Neuronal stem cell (in vitro differentiated cells): ENCODE measurements around the gene LHX6.

Experiments
- DNase-seq: peaks from one replicate; pipeline ENCODE4 v3.0.0-alpha.2; 2013; ENCODE audit warnings: low spot score
- H2AFZ ChIP-seq: one replicate; pipeline ENCODE4 v1.6.1; 2013; ENCODE audit warnings: mild to moderate bottlenecking, low read length, inconsistent platforms
- H2AK5ac ChIP-seq: 2 replicates; pipeline ENCODE4 v1.6.1; 2013; ENCODE audit warnings: low read depth, mild to moderate bottlenecking, inconsistent platforms, low read length, moderate library complexity, mixed read lengths
- H2BK120ac ChIP-seq: 2 replicates; pipeline ENCODE4 v1.6.1; 2013; ENCODE audit warnings: low read depth, mild to moderate bottlenecking, inconsistent platforms, low read length, moderate library complexity, mixed read lengths
- H2BK12ac ChIP-seq: one replicate; pipeline ENCODE4 v1.6.1; 2013; ENCODE audit warnings: low read length, inconsistent platforms
- H2BK15ac ChIP-seq: 2 replicates; pipeline ENCODE4 v1.6.1; 2013; ENCODE audit warnings: mild to moderate bottlenecking, low read length, inconsistent platforms, mixed read lengths
- H2BK5ac ChIP-seq: one replicate; pipeline ENCODE4 v1.6.1; 2013; ENCODE audit warnings: inconsistent platforms, mild to moderate bottlenecking, low read length, moderate library complexity
- H3K14ac ChIP-seq: one replicate; pipeline ENCODE4 v1.6.1; 2013; ENCODE audit warnings: low read length, inconsistent platforms
- H3K18ac ChIP-seq: 2 replicates; pipeline ENCODE4 v1.6.1; 2013; ENCODE audit warnings: low read length, inconsistent platforms
- H3K23ac ChIP-seq: 2 replicates; pipeline ENCODE4 v1.6.1; 2013; ENCODE audit warnings: low read depth, mild to moderate bottlenecking, mixed read lengths, low read length, inconsistent platforms; ENCODE audit not compliant: poor library complexity
- H3K27ac ChIP-seq: replicated peaks from 3 replicates; pipeline ENCODE4 v1.5.1; 2013; ENCODE audit warnings: low read length, inconsistent platforms
- H3K27me3 ChIP-seq, 3 experiments: 2 replicates each; pipeline ENCODE4 v1.6.1; 2013; ENCODE audit warnings: low read length in 3 of 3, mild to moderate bottlenecking in 2 of 3, inconsistent platforms in 1 of 3, low read depth in 1 of 3, mixed read lengths in 1 of 3, moderate library complexity in 1 of 3; ENCODE audit not compliant: control insufficient read depth in 3 of 3, insufficient read depth in 3 of 3
- H3K36me3 ChIP-seq, 2 donors: replicated peaks in 1 of 2; 2 replicates each; pipeline ENCODE4 v1.6.1; 2013; ENCODE audit warnings: low read length in 2 of 2; ENCODE audit not compliant: control insufficient read depth in 2 of 2, insufficient read depth in 2 of 2
- H3K4ac ChIP-seq: 2 replicates; pipeline ENCODE4 v1.6.1; 2013; ENCODE audit warnings: inconsistent platforms, mild to moderate bottlenecking, low read length, moderate library complexity
- H3K4me1 ChIP-seq, 2 donors: 1 replicate in 1 of 2; 2 replicates in 1 of 2; pipeline ENCODE4 v1.6.1; 2013; ENCODE audit warnings: low read length in 2 of 2, low read depth in 1 of 2; ENCODE audit not compliant: control insufficient read depth in 2 of 2, insufficient read depth in 1 of 2
- H3K4me2 ChIP-seq: one replicate; pipeline ENCODE4 v1.6.1; 2013; ENCODE audit warnings: mild to moderate bottlenecking, low read length, inconsistent platforms; ENCODE audit not compliant: insufficient read depth, poor library complexity, severe bottlenecking
- H3K4me3 ChIP-seq, 2 donors: 2 replicates each; pipeline ENCODE4 v1.5.1; 2013; ENCODE audit warnings: low read length in 2 of 2, mild to moderate bottlenecking in 2 of 2, inconsistent platforms in 1 of 2, moderate library complexity in 1 of 2
- H3K79me1 ChIP-seq: one replicate; pipeline ENCODE4 v1.6.1; 2013; ENCODE audit warnings: low read depth, mild to moderate bottlenecking, inconsistent platforms, low read length, moderate library complexity
- H3K9ac ChIP-seq: one replicate; pipeline ENCODE4 v1.6.1; 2013; ENCODE audit warnings: mild to moderate bottlenecking, low read depth, low read length, inconsistent platforms; ENCODE audit not compliant: poor library complexity
- H3K9me3 ChIP-seq, 2 donors: replicated peaks in 1 of 2; 2 replicates each; pipeline versions ENCODE3 to v1.6.1; 2013; ENCODE audit warnings: low read length in 2 of 2, mild to moderate bottlenecking in 2 of 2, inconsistent platforms in 1 of 2, low read depth in 1 of 2, mixed read lengths in 1 of 2, moderate library complexity in 1 of 2; ENCODE audit not compliant: control insufficient read depth in 2 of 2, insufficient read depth in 1 of 2
- H4K8ac ChIP-seq: one replicate; pipeline ENCODE4 v1.6.1; 2013; ENCODE audit warnings: low read depth, mild to moderate bottlenecking, inconsistent platforms, low read length, moderate library complexity
- H4K91ac ChIP-seq: one replicate; pipeline ENCODE4 v1.6.1; 2013; ENCODE audit warnings: low read length, low read depth, mild to moderate bottlenecking, inconsistent platforms; ENCODE audit not compliant: poor library complexity
- WGBS, 2 donors: extraction: QIAGEN DNeasy Blood & Tissue Kit; methylation state at CpG; one replicate each; pipeline ENCODE4 v1.1.7; 2013; ENCODE audit warnings: missing lambda C conversion rate in 2 of 2, mixed read lengths in 1 of 2; ENCODE audit not compliant: insufficient read length in 2 of 2, insufficient replicate concordance in 1 of 2; ENCODE audit errors: extremely low coverage in 2 of 2; 5-methylcytosine and 5-hydroxymethylcytosine counted together

Gene LHX6

DNA sequence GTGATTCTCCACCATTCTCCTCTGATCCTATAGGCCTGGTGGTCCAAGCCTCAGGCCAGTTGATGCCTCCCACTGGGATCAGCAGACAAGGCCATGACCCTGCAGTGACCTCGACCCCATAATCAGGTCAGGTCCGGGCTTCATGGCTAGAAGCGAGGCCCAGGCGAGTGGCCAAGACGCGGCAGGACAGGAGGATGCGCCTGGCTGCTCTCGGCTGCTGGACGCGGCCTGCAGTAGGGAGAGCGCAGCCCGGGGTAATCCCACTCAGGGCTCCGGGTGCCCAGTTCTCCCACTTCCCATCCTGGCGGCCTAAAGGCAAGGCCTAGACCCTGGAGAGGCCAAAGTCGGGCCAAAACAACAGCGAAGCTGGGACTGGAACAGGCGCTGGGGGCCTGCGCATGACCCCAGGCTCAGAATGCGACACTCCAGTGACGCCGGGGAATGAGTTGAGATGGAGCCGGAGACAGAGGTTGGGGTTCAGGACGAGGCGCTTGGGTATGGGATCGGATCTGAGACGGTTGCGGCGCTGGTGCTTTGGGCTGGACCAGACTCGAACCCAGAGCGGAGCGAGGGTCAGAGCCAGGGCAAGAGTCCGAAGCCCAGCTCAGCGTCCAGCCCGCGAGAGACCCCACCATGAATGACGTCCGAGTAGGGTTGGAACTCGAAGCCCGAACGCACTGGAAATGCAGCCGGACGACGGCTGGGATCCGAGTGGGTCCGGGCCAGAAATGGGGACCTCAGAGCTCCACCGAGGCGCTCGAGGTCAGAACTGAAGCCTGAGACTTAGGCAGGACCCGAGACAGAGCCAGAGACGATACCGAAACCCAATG, 3.2 kb downstream of the LHX6 start:
- Histone ChIP-seq H3K4me3 (no peak overlapping the region), H3K27ac (no peak overlapping the region)

DNA sequence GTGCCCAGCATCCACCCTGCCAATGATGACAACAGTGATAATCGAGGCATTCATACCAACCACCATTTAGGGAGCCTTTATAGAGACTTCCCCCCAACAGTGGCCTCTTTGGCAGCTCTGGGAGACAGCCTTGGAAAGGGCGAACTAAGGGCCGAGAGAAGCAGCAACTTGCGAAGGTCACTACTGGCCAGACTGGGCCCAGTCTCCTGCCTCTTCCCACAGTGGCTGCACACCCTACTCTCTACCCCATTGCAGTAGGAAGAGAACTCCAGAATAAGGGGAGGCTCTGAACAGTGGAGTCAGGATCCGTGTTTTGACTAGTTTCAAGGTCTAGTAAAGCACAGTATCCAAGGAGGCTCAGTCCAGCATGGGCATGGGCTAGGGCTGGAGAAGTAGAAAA, 5.3 kb downstream of the LHX6 start:
- H3K4me2 ChIP-seq, result no peak overlapping the region
- no peak overlapping the region for H3K4me3 ChIP-seq
- H2AK5ac ChIP-seq, result no peak overlapping the region
- no peak overlapping the region for H3K18ac ChIP-seq
- no peak for DNase-seq
- no CpG with 5 or more reads among the region's 5 CpGs for WGBS, 2 donors
- H3K9me3 ChIP-seq, result peaks cover 0 to 3% of the 10 kb centered on the region in 2 donors
- H3K27ac ChIP-seq, result no peak overlapping the region
- H3K23ac ChIP-seq, result no peak overlapping the region
- no peak overlapping the region for H2AFZ ChIP-seq
- H2BK5ac ChIP-seq, result no peak overlapping the region
- H3K4me1 ChIP-seq, result peaks cover 8 to 13% of the 10 kb centered on the region in 2 donors
- no peak overlapping the region for H2BK12ac ChIP-seq
- H3K9ac ChIP-seq, result no peak overlapping the region
- no peak overlapping the region for H3K14ac ChIP-seq
- no peak overlapping the region for H4K91ac ChIP-seq
- H3K79me1 ChIP-seq, result no peaks in the 10 kb centered on the region
- no peak overlapping the region for H2BK120ac ChIP-seq
- no peak overlapping the region for H2BK15ac ChIP-seq
- no peaks in the 10 kb centered on the region for H3K36me3 ChIP-seq
- peaks cover 77 to 100% (median 98%) of the 10 kb centered on the region in 3 experiments for H3K27me3 ChIP-seq
- H4K8ac ChIP-seq, result no peak overlapping the region
- no peak overlapping the region for H3K4ac ChIP-seq

More for the DNA sequence above, 3.2 kb downstream of the LHX6 start:
- Histone ChIP-seq H2BK120ac (no peak overlapping the region), H3K18ac (peak overlapping the region; percentile 68), H3K14ac (no peak overlapping the region), H2AK5ac (peak overlapping the region; percentile 54), H2BK15ac (no peak overlapping the region), H3K9ac (no peak overlapping the region), H3K27me3 (peaks cover 68 to 100% (median 98%) of the 10 kb centered on the region in 3 experiments), H3K23ac (peak overlapping the region; percentile 17), H2AFZ (peak overlapping the region; percentile 69), H2BK12ac (no peak overlapping the region), H3K4me1 (peaks cover 7 to 11% of the 10 kb centered on the region in 2 donors), H3K36me3 (no peaks in the 10 kb centered on the region), H3K4ac (no peak overlapping the region), H3K9me3 (peaks cover 0 to 3% of the 10 kb centered on the region in 2 donors), H2BK5ac (no peak overlapping the region), H3K4me2 (no peak overlapping the region), H4K91ac (no peak overlapping the region), H3K79me1 (no peaks in the 10 kb centered on the region), H4K8ac (no peak overlapping the region)
- no CpG with 5 or more reads among the region's 51 CpGs for WGBS, 2 donors
- no peak for DNase-seq

DNA sequence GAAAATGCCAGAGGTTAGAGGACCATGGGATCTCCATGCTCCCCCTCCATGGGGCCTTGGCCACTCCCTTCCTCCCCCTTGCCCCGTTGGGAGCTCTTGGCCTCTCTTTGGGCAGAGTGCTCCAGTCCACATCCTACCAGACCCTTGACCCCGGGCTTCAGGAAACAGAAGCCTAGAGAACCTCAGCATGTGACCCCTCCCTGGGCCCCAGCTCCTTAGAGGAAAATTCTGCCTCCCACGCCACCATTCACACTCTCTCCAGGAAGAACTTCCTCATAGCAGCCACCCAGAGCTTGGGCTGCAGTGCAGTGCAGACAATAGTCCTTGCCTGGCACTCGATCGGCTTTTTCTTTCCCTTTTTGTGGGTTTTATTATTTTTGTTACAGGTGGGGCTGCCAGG, 6.0 kb downstream of the LHX6 start:
- Histone ChIP-seq H3K4me3 (no peak overlapping the region), H4K91ac (no peak overlapping the region), H3K79me1 (no peaks in the 10 kb centered on the region), H2BK12ac (no peak overlapping the region), H2BK120ac (no peak overlapping the region), H2BK5ac (no peak overlapping the region), H3K36me3 (no peaks in the 10 kb centered on the region), H3K27ac (no peak overlapping the region), H3K14ac (no peak overlapping the region), H2AK5ac (no peak overlapping the region), H3K23ac (no peak overlapping the region), H3K4me2 (no peak overlapping the region), H3K27me3 (peaks cover 78 to 100% (median 100%) of the 10 kb centered on the region in 3 experiments), H3K18ac (no peak overlapping the region), H3K9ac (no peak overlapping the region), H2BK15ac (no peak overlapping the region), H3K4me1 (peaks cover 8 to 11% of the 10 kb centered on the region in 2 donors), H4K8ac (no peak overlapping the region), H3K4ac (no peak overlapping the region), H2AFZ (no peak overlapping the region), H3K9me3 (peaks cover 0 to 3% of the 10 kb centered on the region in 2 donors)
- WGBS, 2 donors, result no CpG with 5 or more reads among the region's 5 CpGs
- no peak for DNase-seq

DNA sequence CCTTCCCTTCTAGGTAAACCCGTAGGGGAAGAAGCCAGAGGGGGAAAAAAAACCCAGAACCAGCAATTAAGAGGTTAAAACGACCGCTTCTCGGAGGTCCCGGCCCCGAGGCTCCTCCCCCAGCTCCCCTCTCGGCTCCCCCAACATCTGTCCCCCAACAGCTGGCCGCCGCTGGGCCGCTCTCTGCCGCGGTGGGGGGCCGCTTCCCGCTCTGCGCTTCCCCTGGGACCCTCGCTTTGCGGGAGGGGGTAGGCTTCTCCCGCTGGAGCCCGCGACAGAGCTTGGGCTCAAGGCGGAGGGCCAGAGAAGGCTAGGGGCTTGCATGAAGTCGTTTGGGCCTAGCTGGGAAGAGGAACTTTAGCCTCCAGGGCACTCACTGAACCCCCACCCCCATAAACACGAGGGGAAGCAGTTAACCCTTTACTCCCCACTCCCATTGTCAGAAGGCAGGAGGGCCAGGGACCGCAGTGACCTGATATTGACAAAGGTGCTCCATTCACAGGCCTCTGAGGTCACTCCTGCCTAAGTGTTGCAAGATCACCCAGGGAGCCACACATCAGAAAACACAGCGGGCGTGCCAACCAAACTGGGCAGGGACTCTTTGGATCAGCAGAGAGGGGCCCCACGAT, 7.5 kb downstream of the LHX6 start:
- Histone ChIP-seq H3K14ac (no peak overlapping the region), H3K4ac (no peak overlapping the region), H3K27ac (no peak overlapping the region), H3K18ac (peak overlapping the region; percentile 16), H2BK15ac (no peak overlapping the region), H2BK120ac (no peak overlapping the region), H2BK5ac (no peak overlapping the region), H3K79me1 (no peaks in the 10 kb centered on the region), H3K4me1 (peaks cover 6% of the 10 kb centered on the region in 2 donors), H3K27me3 (peaks cover 78 to 100% (median 99%) of the 10 kb centered on the region in 3 experiments), H3K4me3 (no peak overlapping the region), H3K9me3 (peaks cover 2 to 3% of the 10 kb centered on the region in 2 donors), H2BK12ac (no peak overlapping the region), H3K36me3 (no peaks in the 10 kb centered on the region), H3K9ac (no peak overlapping the region), H4K8ac (no peak overlapping the region), H2AK5ac (no peak overlapping the region), H3K23ac (no peak overlapping the region), H4K91ac (no peak overlapping the region), H3K4me2 (peak overlapping the region; percentile 63), H2AFZ (peak overlapping the region; percentile 44)
- no peak for DNase-seq
- WGBS, 2 donors, result no CpG with 5 or more reads among the region's 27 CpGs
